HepG2 (cell line): ENCODE results near the gene INSIG1. TPM values are rescaled to one million over a fixed set of nuclear protein-coding genes. Genes with fewer than 3 reads are reported as not detected.

Experiments
- ATAC-seq: fragments of 200-7000 bp; cut with Tn5 transposase; 3 replicates; pipeline ENCODE4 v1.9.1; 2020; ENCODE audit warnings: mild to moderate bottlenecking, moderate library complexity
- BruUV-seq: library from RNA; stranded (reverse); fragments of 400-500 nt; replicated peaks from 2 replicates; lab custom pipeline; 2021; lab: Mats Ljungman, UMichigan
- CTCF ChIA-PET: fragments of 300-600 bp; formaldehyde crosslinking; extraction: SDS; loops from one replicate; lab custom pipeline; 2021; ENCODE audit warnings: low total read pairs, inconsistent platforms, low intra/inter-chr PET ratio; lab: Yijun Ruan, JAX
- POLR2A ChIA-PET: fragments of 350-600 bp; sonication (Branson Sonifier 250); formaldehyde crosslinking; loops from one replicate; lab custom pipeline; 2020; ENCODE audit warnings: antibody characterized with exemption, inconsistent platforms; lab: Yijun Ruan, JAX
- DNase-seq: peaks from one replicate; pipeline ENCODE4 v3.0.0-alpha.2; 2015; ENCODE audit warnings: low spot score
- FAIRE-seq: peaks from 3 replicates; lab custom pipeline; 2011; peaks lifted over from hg19 to GRCh38; lab: Jason Lieb, UNC
- H2AFZ ChIP-seq: one replicate; pipeline ENCODE4 v1.6.1; 2011; ENCODE audit warnings: low read length, inconsistent platforms
- H3K27ac ChIP-seq: fragments of 300-600 bp; 3 replicates; pipeline ENCODE4 v1.8.0; 2011; ENCODE audit warnings: mixed run types, mild to moderate bottlenecking, mixed read lengths, low read length, inconsistent platforms; ENCODE audit not compliant: insufficient read depth; ENCODE audit errors: extremely low read length
- H3K27me3 ChIP-seq, 2 experiments: fragments of 200-600 bp in 1 of 2; 2 replicates in 1 of 2; 3 replicates in 1 of 2; pipeline versions ENCODE4 v1.6.0 to v1.8.0; 2011; ENCODE audit warnings: low read length in 2 of 2, mild to moderate bottlenecking in 2 of 2, moderate library complexity in 2 of 2, inconsistent platforms in 1 of 2; ENCODE audit not compliant: insufficient read depth in 2 of 2, control insufficient read depth in 1 of 2
- H3K36me3 ChIP-seq, 2 experiments: fragments of 200-600 bp in 1 of 2; replicated peaks in 1 of 2; 2 replicates in 1 of 2; 3 replicates in 1 of 2; pipeline versions ENCODE4 v1.5.1 to v1.8.0; 2011; ENCODE audit warnings: low read length in 2 of 2, inconsistent platforms in 1 of 2; ENCODE audit not compliant: insufficient read depth in 2 of 2, control insufficient read depth in 1 of 2
- H3K4me1 ChIP-seq: 2 replicates; pipeline ENCODE4 v1.5.1; 2012; ENCODE audit warnings: low read length, inconsistent platforms; ENCODE audit not compliant: insufficient read depth
- H3K4me2 ChIP-seq: 2 replicates; pipeline ENCODE4 v1.6.0; 2011; ENCODE audit warnings: low read depth, low read length, inconsistent platforms
- H3K4me3 ChIP-seq, 3 experiments: fragments of 200-600 bp in 1 of 3; sonication (generic), shearing (Covaris generic) in 1 of 3; replicated peaks in 1 of 3; 2 replicates each; pipeline ENCODE4 v1.5.1; 2011 to 2016; ENCODE audit warnings: low read length in 3 of 3, inconsistent platforms in 2 of 3, low read depth in 2 of 3, mild to moderate bottlenecking in 2 of 3, control low read depth in 1 of 3, mixed read lengths in 1 of 3; ENCODE audit not compliant: insufficient read depth in 1 of 3
- H3K79me2 ChIP-seq: one replicate; pipeline ENCODE4 v1.6.1; 2011; ENCODE audit warnings: low read length, inconsistent platforms; ENCODE audit not compliant: insufficient read depth
- H3K9ac ChIP-seq: 2 replicates; pipeline ENCODE4 v1.6.0; 2011; ENCODE audit warnings: mild to moderate bottlenecking, low read depth, low read length, inconsistent platforms; ENCODE audit not compliant: insufficient read depth
- H3K9me3 ChIP-seq: 2 replicates; pipeline ENCODE4 v1.5.1; 2012; ENCODE audit warnings: mild to moderate bottlenecking, low read length
- H4K20me1 ChIP-seq: 2 replicates; pipeline ENCODE4 v1.6.0; 2011; ENCODE audit warnings: inconsistent platforms, mild to moderate bottlenecking, low read length, moderate library complexity; ENCODE audit not compliant: insufficient read depth
- GFI1 ChIP-seq: sonication (generic); formaldehyde crosslinking; IDR thresholded peaks from 2 replicates; pipeline ENCODE4 v1.5.0; 2020; ENCODE audit warnings: missing genetic modification reagents, mild to moderate bottlenecking, borderline replicate concordance
- HOMEZ ChIP-seq: IDR thresholded peaks from 2 replicates; pipeline ENCODE4 v1.6.1; 2016; ENCODE audit warnings: low read depth
- NR2C2 ChIP-seq: sonication (generic); formaldehyde crosslinking; IDR thresholded peaks from 2 replicates; pipeline ENCODE4 v1.4.0; 2020; ENCODE audit warnings: missing genetic modification reagents, mild to moderate bottlenecking, moderate library complexity, borderline replicate concordance
- RERE ChIP-seq: IDR thresholded peaks from 2 replicates; pipeline ENCODE4 v1.6.1; 2016; ENCODE audit warnings: low read depth, missing genetic modification reagents, missing compliant biosample characterization
- ZEB1 ChIP-seq: IDR thresholded peaks from 2 replicates; pipeline ENCODE4 v1.6.1; 2012; ENCODE audit warnings: mild to moderate bottlenecking, low read depth, inconsistent platforms; ENCODE audit not compliant: insufficient replicate concordance
- ZNF205 ChIP-seq: IDR thresholded peaks from 2 replicates; pipeline ENCODE4 v1.6.1; 2018; ENCODE audit warnings: missing biosample characterization, missing genetic modification reagents
- ZNF253 ChIP-seq: sonication (generic); formaldehyde crosslinking; IDR thresholded peaks from 2 replicates; pipeline ENCODE4 v1.8.0; 2022; ENCODE audit warnings: mild to moderate bottlenecking, missing genetic modification reagents, borderline replicate concordance
- ZNF292 ChIP-seq: sonication (generic); formaldehyde crosslinking; IDR thresholded peaks from 2 replicates; pipeline ENCODE4 v1.8.1; 2022; ENCODE audit warnings: mild to moderate bottlenecking, low read depth, missing genetic modification reagents, borderline replicate concordance
- ZNF772 ChIP-seq: sonication (generic); formaldehyde crosslinking; IDR thresholded peaks from 2 replicates; pipeline ENCODE4 v1.5.0; 2020; ENCODE audit warnings: mild to moderate bottlenecking, missing genetic modification reagents
- ZNF773 ChIP-seq: sonication (generic); formaldehyde crosslinking; IDR thresholded peaks from 2 replicates; pipeline ENCODE4 v1.4.0; 2020; ENCODE audit warnings: missing genetic modification reagents, borderline replicate concordance
- ZSCAN29 ChIP-seq: sonication (generic); formaldehyde crosslinking; conservative IDR thresholded peaks from 2 replicates; pipeline ENCODE4 v1.4.0; 2020; ENCODE audit warnings: mild to moderate bottlenecking, missing genetic modification reagents
- WGBS: methylation state at CpG from one replicate; pipeline ENCODE4 v1.1.6; 2017; ENCODE audit warnings: low lambda C conversion rate; 5-methylcytosine and 5-hydroxymethylcytosine counted together
- in situ Hi-C: cut with HindIII; loops from 2 replicates; pipeline ENCODE4 v1.10.0; 2017; ENCODE audit warnings: low pct_unique_long_range_greater_than_20kb; ENCODE audit not compliant: extremely low pct_ligation_motif_present
- intact Hi-C: fragments of 100-400 bp; cut with micrococcal nuclease; formaldehyde crosslinking; loops from one replicate; pipeline ENCODE4 v1.10.0; 2022; ENCODE audit not compliant: unreplicated experiment
- polyA plus RNA-seq, 8 experiments: library from polyadenylated mRNA; depleted of rRNA in 3 of 8; stranded (reverse) in 7 of 8; unstranded in 1 of 8; fragments of >200 nt; fragmentation: Illumina TruSeq in 4 of 8; extraction: Trizol in 4 of 8; gene quantifications; 2 replicates each; pipeline versions ENCODE4 v1.2.1 to v1.2.3, GENCODE V29; 2011 to 2016; ENCODE audit warnings: low read depth in 4 of 8, missing spikeins in 1 of 8, mixed read lengths in 1 of 8; ENCODE audit not compliant: insufficient read depth in 1 of 8
- total RNA-seq, 5 experiments: library from RNA; depleted of rRNA; stranded (reverse); fragments of >200 nt; fragmentation: Illumina TruSeq; extraction: Trizol; gene quantifications; 2 replicates each; pipeline ENCODE4 v1.2.3, GENCODE V29; 2016; ENCODE audit warnings: low read depth in 1 of 5

INSIG1 gene
- total and polyA plus RNA-seq, 2 of the 13 experiments (the other 11 are each of a cell fraction or from before 2014, with no cell fraction given): 0.07 to 0.11 TPM

GRCh38 chr7:155312633-155313032, 15.0 kb downstream of the INSIG1 start:
- no peak overlapping the region for H2AFZ ChIP-seq
- FAIRE-seq (no peak), ATAC-seq (no peak)
- no peaks in the 10 kb centered on the region for H3K36me3 ChIP-seq
- H3K27me3 ChIP-seq: peaks cover 2 to 33% of the 10 kb centered on the region in 2 experiments; a peak in 4 of 5 replicates
- H3K4me3 ChIP-seq: no peak overlapping the region
- no peaks in the 10 kb centered on the region for H4K20me1 ChIP-seq
- no TSS peak for BruUV-seq
- intact Hi-C loops: no loop called here
- in situ Hi-C loops: no loop called here
- TF ChIP-seq RERE: no peak
- TF ChIP-seq, all 625 proteins: peak for 0
- Histone ChIP-seq H3K9ac (no peak overlapping the region), H3K79me2 (no peaks in the 10 kb centered on the region), H3K4me2 (no peak overlapping the region), H3K27ac (no peak overlapping the region), H3K9me3 (no peaks in the 10 kb centered on the region), H3K4me1 (no peaks in the 10 kb centered on the region)
- ChIA-PET CTCF (no interaction called here), POLR2A (no interaction called here)
- DNase-seq: no peak
- WGBS: 31% methylated on average over 7 of the region's 7 CpGs

- 26% methylated on average over 8 of the region's 8 CpGs for WGBS
- intact Hi-C loops: no loop called here
- DNase-seq (no peak), ATAC-seq (no peak), FAIRE-seq (no peak)
- Histone ChIP-seq H3K9ac (no peak overlapping the region), H3K4me1 (no peaks in the 10 kb centered on the region), H3K27me3 (peaks cover 2 to 33% of the 10 kb centered on the region in 2 experiments; a peak in 4 of 5 replicates), H3K36me3 (no peaks in the 10 kb centered on the region), H3K4me2 (no peak overlapping the region), H3K79me2 (no peaks in the 10 kb centered on the region), H3K9me3 (no peaks in the 10 kb centered on the region), H2AFZ (no peak overlapping the region), H3K4me3 (no peak overlapping the region), H4K20me1 (no peaks in the 10 kb centered on the region), H3K27ac (no peak overlapping the region)
- TF ChIP-seq ZEB1 (no peak), ZNF772 (CRISPR knock-in tag) (no peak), ZNF253 (CRISPR knock-in tag) (no peak), ZNF292 (CRISPR knock-in tag) (no peak), NR2C2 (CRISPR knock-in tag) (no peak), HOMEZ (CRISPR knock-in tag) (no peak), ZNF773 (CRISPR knock-in tag) (no peak), ZSCAN29 (CRISPR knock-in tag) (no peak), GFI1 (CRISPR knock-in tag) (no peak), ZNF205 (CRISPR knock-in tag) (no peak)
- ChIA-PET CTCF (no interaction called here), POLR2A (no interaction called here)
- in situ Hi-C loops: no loop called here
- BruUV-seq: no TSS peak
Observed at GRCh38 chr7:155313096-155313495, 15.4 kb downstream of the INSIG1 start.
